MG63 (cell line): ENCODE data around the gene IGDCC3. TPM values are rescaled to one million over a fixed set of nuclear protein-coding genes. Genes with fewer than 3 reads are reported as not detected.
"Not testable (repeated sequence)": the region's sequence is repeated elsewhere in the genome, so short reads cannot be mapped to it uniquely, and the experiment has no call there.

Experiments
- DNase-seq: peaks from one replicate; pipeline ENCODE4 v3.0.0-alpha.2; 2020
- H3K27me3 ChIP-seq: fragments of 250-450 bp; sonication (Bioruptor Pico); 2 replicates; pipeline ENCODE4 v1.5.1; 2020; ENCODE audit warnings: mild to moderate bottlenecking, moderate library complexity
- H3K36me3 ChIP-seq: fragments of 250-450 bp; sonication (Bioruptor Pico); 2 replicates; pipeline ENCODE4 v1.5.1; 2020; ENCODE audit warnings: mild to moderate bottlenecking, moderate library complexity
- H3K4me3 ChIP-seq: fragments of 250-450 bp; sonication (Bioruptor Pico); 2 replicates; pipeline ENCODE4 v1.5.1; 2020; ENCODE audit warnings: mild to moderate bottlenecking, moderate library complexity
- H3K9me3 ChIP-seq: fragments of 250-450 bp; sonication (Bioruptor Pico); 2 replicates; pipeline ENCODE4 v1.5.1; 2020; ENCODE audit warnings: mild to moderate bottlenecking, moderate library complexity
- total RNA-seq: library from RNA; depleted of rRNA; stranded (reverse); fragments of >200 nt; shearing (Covaris generic); gene quantifications from 2 replicates; pipeline ENCODE4 v1.2.3, GENCODE V29; 2014; ENCODE audit warnings: low replicate concordance

The IGDCC3 gene
- total RNA-seq, 1 experiment from 2014 or later = not detected

DNA sequence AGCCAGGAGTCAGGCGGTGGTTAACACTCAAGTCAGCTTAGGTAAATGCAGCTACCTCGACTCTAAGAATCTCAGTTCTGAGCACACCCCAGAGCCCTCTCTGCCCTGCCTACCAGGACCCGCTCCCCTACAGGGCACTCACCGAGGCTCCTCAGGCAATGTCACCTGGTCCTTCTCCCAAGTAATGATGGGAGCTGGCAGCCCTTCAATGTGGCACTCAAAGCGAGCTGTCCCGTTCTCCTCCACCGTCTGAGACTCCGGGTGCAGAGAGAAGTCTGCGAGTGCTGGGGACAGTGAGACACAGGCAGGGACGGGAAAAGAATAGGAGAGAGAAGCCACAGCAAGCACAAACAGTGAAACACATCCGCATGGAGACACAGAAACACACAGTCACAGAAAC lies 32.2 kb upstream of the IGDCC3 start:
- no peak for DNase-seq
- H3K9me3 ChIP-seq = no peaks in the 10 kb centered on the region
- no peaks in the 10 kb centered on the region for H3K27me3 ChIP-seq
- no peaks in the 10 kb centered on the region for H3K36me3 ChIP-seq
- no peak overlapping the region for H3K4me3 ChIP-seq

DNA sequence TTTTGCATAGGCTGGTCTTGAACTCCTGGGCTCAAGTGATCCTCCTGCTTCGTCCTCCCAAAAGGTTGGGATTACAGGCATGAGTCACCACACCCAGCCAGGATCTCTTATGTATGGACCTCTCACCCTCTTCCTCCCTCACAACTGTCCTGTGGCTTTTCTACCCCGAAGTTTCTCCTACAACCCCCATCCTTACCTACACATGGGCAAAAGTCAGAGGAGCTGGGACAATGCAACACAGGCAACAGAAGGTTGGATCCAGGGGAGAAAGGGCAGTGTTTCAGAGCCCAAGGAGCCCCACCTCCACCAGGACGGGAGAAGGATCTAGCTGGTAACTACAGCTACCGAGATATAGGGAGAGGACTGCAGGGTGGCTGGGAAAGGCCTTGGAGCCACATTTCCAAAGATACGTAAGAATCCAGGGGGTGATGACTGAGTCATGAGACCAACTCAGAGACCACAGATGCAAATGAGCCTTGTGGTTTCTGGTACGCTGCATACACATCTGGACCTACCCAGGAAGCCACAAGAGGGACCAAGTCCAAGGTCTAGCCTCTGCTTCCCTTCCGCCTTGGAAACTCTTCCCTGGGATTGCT lies 31.3 kb upstream of the IGDCC3 start:
- peak; percentile 62 for DNase-seq
- no peak overlapping the region for H3K4me3 ChIP-seq
- H3K27me3 ChIP-seq = no peaks in the 10 kb centered on the region

DNA sequence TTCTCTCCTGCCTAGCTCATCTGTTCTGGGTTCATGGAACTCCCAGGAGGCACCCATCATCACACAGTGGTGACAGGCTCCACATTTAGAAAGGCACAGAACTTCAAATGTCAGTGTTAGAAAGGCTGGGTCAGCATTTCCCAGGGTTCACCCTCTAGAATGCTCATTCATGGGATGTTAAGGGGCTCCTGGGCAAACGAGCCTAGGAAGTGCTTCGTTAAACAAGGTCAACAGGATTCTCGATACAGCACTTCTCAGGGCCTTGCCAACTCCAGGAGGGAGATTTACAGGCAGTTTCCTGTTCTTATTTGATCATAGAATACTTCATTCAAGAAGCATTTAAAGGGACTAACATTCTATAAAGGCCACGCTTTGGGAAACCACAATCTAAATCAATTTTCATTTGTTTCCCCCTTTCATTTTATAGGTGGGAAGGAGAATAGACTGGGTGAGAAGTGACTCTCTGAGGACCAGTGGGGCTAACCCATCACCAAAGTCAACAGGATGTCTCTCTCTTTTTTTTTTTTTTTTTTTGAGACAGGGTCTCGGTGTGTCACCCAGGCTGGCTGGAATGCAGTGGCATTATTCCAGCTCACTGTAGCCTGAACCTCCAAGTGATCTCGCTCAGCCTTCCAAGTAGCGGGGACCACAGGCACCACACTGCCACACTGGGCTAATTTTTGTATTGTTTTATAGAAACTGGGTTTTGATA lies 30.7 kb upstream of the IGDCC3 start:
- Histone ChIP-seq H3K36me3 (no peaks in the 10 kb centered on the region), H3K4me3 (no peak overlapping the region), H3K9me3 (no peaks in the 10 kb centered on the region), H3K27me3 (no peaks in the 10 kb centered on the region)
- no peak for DNase-seq

More for the DNA sequence above, 31.3 kb upstream of the IGDCC3 start:
- Histone ChIP-seq H3K36me3 (no peaks in the 10 kb centered on the region), H3K9me3 (no peaks in the 10 kb centered on the region)

DNA sequence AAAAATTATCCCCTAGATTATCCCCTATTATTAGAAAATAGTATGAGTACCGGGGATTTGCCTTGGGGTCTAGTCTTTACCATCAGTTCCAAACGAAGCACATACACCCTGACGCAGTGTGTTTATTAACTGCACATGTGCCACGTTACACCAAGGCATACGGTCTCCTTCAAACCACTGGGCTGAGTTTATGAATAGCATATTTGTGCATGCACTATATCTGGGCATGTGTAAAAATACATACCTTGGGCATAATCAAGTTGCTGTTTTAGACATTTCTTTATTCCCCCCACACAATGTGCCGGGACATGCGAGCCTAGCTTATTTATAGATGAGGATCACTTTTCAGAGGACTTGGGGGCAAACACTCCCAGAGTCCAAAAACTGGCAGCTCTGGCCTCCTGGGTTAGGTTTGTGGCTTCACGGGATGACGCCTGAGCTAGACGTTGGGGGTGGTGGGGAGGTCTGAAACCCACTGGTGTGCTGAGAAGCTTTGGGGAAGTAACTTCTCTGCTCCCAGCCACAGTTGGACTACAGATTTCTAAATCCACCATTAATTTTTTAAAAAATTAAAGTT lies 28.7 kb upstream of the IGDCC3 start:
- Histone ChIP-seq H3K27me3 (no peaks in the 10 kb centered on the region), H3K9me3 (no peaks in the 10 kb centered on the region), H3K36me3 (no peaks in the 10 kb centered on the region), H3K4me3 (no peak overlapping the region)
- no peak for DNase-seq

DNA sequence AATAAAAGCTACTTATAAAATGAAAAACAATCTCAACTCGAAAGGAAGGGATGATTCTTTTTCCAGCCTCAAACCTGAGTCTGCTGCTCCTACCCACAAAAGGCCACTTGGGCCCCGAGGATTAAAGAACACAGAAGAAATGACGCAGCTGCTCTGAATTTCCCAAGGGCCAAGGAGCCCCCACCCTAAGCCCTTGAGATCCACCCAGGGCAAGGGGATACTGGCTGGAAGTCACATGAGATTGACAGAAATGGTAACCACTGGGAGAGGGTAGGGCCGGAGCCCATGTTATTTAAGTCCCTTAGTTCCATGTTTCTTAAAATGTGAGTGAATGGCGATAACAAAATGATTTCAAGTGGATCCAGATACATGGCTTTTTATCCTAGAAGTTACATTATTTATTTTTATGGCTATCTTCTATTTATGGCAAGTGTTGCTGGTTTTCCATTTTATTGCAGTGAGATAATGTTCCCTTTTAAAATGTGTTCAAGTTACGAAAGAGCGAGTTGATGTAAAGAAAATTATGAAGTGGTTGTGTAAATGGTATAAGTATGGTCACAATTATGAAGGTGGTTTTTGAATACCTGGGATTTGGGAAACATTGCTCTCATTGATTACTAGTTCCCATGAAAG lies 28.1 kb upstream of the IGDCC3 start:
- no peak for DNase-seq
- no peaks in the 10 kb centered on the region for H3K27me3 ChIP-seq
- H3K36me3 ChIP-seq = no peaks in the 10 kb centered on the region
- no peak overlapping the region for H3K4me3 ChIP-seq
- H3K9me3 ChIP-seq = no peaks in the 10 kb centered on the region

DNA sequence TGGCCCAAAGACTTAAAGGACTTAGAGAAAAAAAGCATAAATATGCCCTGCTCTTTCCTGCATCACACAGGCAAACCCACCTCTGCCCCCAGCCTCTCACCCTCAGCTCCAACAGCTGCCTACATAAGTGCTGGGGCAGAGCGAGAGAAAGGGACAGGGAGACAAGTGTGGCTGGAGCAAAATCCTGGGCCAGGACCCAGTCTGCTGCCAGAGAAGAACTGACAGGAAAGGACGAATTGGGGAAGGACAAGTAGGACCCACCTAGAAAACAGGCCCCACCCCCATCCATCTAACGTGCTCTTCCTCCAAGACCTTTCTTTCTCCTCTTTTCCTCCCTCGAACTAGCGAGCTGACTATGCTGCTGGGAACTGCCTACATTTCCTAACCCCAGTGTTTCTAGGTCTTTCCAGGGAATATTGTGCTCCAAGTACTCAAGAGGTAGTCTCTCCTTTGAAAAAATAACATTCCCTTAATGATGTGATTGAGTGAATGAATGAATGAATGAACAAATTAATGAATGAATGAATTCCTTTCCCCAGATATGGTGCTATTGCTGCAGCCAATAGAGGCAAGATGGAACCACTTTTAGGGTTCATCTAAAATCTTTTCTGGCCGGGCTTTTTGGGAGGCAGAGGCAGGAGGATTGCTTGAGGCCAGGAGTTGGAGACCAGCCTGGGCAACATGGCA lies 26.5 kb upstream of the IGDCC3 start:
- no peak for DNase-seq
- no peaks in the 10 kb centered on the region for H3K27me3 ChIP-seq
- no peak overlapping the region for H3K4me3 ChIP-seq

DNA sequence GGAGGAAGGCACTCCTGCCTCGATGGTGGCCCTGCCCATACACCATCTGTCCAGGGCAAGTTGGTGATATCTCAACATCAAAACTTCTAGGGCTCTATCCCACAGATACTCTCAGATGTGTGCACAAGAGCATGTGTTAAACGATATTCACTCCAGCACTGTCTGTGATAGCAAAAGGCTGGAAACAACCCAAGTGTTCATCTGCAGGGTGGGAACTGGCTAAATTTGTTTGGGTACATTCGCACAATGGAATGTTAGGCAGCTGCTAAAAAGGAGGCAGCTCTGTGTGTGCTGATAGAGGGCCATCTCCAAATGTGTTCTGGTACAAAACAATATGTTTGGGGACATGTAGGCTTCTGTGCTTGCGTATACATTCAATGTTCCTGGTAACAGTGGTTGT lies 25.2 kb upstream of the IGDCC3 start:
- Histone ChIP-seq H3K9me3 (no peaks in the 10 kb centered on the region), H3K27me3 (no peaks in the 10 kb centered on the region), H3K4me3 (no peak overlapping the region), H3K36me3 (no peaks in the 10 kb centered on the region)
- DNase-seq = no peak

More for the DNA sequence above, 26.5 kb upstream of the IGDCC3 start:
- Histone ChIP-seq H3K36me3 (no peaks in the 10 kb centered on the region), H3K9me3 (no peaks in the 10 kb centered on the region)

DNA sequence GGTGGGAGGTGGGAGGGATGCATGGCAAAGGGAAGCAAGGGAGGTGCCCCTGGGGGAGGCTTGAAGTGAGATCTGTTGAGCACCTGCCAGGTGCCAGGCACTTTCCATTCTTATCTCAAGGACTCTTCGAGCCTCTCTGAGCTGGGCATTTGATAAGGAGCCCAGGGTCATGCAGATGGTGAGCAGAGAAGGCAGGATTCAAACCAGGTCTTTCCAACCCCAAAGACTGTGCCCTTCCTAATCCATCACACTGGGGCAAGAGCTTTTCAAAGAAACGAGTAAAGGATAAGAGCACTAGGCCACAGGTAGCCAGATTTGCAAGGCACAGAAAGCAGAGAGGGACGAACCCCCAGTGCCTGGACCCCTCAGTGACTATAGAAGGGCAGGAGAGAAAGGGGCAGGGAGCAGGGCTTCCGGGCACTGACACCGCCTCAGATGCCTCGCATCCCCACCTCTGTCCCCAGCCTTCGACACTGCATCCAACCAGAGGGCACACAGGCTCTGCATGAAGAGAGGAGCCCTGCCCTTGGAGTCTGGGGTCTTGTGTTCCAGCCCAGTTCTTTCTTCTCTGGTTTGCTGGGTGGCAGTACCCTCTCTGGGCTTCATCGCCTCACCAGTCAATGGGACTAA lies 23.9 kb upstream of the IGDCC3 start:
- Histone ChIP-seq H3K9me3 (no peaks in the 10 kb centered on the region), H3K36me3 (no peaks in the 10 kb centered on the region), H3K4me3 (no peak overlapping the region), H3K27me3 (no peaks in the 10 kb centered on the region)
- DNase-seq = no peak

DNA sequence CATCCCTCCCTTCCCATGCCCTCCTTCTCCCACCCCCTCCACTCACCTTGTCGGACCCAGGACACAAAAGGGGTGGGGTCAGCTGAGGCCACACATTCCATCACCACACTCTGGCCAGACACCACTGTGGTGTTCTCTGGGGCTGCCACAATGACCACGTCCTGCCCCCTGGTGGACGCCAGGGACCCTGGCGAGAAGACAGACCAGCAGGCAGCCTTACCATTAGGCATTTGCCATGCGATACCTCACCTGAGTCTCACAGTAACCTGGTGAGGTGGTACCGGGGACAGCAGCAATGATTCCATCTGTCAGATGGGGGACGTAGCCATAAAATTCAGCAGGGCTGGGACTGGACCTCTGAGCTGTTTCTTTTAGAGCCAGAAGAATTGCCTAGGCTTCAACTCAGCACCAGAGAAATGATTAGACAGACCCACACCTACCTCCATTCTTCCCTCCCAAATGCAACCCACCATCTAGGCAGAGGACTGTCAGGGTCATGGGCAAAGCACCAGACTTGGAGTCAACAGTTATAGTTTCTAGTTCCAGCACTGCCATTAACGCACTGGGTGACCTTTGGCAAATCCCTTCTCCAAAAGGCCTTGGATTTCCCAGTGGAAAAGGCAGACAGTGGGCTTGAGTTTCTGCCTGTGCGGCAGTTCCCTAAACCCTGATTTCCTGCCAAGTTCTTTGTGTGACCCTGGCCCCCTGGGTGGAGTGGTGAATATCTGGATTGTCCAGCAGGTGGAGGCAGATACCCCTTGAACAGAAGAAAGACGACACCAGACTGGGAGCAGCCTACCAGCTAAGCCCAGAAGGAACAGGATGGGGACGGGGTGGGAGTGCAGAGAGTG lies 23.2 kb upstream of the IGDCC3 start:
- Histone ChIP-seq H3K36me3 (no peaks in the 10 kb centered on the region), H3K27me3 (no peaks in the 10 kb centered on the region), H3K4me3 (no peak overlapping the region), H3K9me3 (no peaks in the 10 kb centered on the region)
- DNase-seq = peak; percentile 72

DNA sequence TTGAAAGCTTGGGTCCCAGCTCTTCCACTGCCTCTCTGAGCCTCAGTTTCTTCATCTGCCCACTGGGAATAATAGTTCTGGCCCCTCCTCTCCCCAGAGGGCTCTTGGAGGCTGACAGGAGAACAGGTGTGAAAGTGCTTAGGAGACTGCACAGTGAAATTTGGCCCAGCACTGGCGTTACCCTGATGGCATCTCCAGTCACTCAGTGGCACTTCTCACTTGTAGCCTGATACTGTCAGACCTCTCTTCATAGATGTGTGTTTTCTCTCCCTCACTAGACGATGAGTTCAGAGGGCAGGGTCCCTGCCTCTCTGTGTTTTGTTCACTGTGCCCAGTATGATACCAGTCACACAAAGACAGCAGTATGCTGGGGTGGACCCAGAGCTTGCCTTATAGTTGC lies 22.2 kb upstream of the IGDCC3 start:
- DNase-seq = no peak

DNA sequence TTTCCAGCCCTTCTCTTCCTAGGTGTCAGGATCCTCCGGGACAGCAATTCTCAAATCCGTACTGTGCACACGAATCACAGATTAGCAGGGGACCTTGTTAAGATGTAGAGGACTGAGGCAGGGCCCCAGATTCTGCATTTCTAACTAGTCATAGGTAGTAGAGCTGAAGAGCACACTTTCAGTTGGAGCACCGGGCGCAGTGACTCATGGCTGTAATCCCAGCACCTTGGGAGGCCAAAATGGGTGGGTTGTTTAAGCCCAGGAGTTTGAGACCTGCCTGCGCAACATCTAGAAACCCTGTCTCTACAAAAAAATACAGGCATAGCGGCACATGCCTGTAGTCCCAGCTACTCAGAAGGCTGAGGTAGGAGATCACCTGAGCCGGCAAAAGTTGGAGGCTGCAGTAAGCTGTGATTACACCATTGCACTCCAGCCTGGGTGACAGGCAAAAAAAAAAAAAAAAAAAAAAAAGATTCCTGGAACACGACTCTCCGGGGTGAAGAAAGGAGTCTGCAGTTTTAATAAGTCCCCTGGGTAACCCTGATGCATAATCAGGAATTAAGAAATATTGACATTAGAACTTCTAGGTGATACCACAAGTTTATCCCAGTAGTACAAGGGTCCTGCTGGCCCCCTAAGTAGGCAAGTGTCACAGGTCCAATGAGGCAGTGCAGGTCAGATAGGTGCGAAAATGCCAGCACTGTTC lies 21.4 kb upstream of the IGDCC3 start:
- DNase-seq = no peak
- Histone ChIP-seq H3K27me3 (no peaks in the 10 kb centered on the region), H3K9me3 (no peaks in the 10 kb centered on the region), H3K36me3 (no peaks in the 10 kb centered on the region), H3K4me3 (no peak overlapping the region)

More for the DNA sequence above, 22.2 kb upstream of the IGDCC3 start:
- no peak overlapping the region for H3K4me3 ChIP-seq
- H3K9me3 ChIP-seq = no peaks in the 10 kb centered on the region
- H3K27me3 ChIP-seq = no peaks in the 10 kb centered on the region
- H3K36me3 ChIP-seq = no peaks in the 10 kb centered on the region

DNA sequence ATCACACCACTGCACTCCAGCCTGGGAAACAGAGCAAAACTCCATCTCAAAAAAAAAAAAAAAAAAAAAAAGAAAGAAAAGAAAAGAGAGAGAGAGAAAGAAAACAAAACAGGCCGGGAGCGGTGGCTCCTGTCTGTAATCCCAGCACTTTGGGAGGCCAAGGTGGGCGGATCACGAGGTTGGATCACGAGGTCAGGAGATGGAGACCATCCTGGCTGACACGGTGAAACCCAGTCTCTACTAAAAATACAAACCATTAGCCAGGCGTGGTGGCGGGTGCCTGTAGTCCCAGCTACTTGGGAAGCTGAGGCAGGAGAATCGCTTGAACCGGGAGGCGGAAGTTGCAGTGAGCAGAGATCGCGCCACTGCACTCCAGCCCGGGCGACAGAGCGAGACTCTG lies 20.7 kb upstream of the IGDCC3 start:
- H3K4me3 ChIP-seq, H3K36me3 ChIP-seq, H3K27me3 ChIP-seq, DNase-seq, H3K9me3 ChIP-seq: not testable (repeated sequence)

DNA sequence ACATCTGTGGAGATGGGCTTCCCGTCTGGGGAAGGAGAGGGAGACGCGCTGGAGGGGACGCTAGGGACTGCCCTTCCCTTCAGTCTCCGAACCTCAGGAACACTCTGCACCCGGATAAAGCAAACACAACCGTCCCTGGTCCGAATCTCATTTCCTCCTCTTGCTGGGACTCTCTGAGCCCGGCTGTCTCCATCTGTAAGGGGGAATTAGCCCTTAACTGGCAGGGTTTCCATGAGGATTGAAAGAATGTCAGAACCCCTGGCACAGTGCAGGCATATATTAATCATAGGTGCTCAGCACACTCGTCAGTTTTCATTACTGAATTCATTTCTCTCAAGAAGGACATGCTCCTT lies 19.1 kb upstream of the IGDCC3 start:
- no peaks in the 10 kb centered on the region for H3K9me3 ChIP-seq
- H3K27me3 ChIP-seq = no peaks in the 10 kb centered on the region
- no peak for DNase-seq
- H3K4me3 ChIP-seq = no peak overlapping the region
- H3K36me3 ChIP-seq = no peaks in the 10 kb centered on the region

DNA sequence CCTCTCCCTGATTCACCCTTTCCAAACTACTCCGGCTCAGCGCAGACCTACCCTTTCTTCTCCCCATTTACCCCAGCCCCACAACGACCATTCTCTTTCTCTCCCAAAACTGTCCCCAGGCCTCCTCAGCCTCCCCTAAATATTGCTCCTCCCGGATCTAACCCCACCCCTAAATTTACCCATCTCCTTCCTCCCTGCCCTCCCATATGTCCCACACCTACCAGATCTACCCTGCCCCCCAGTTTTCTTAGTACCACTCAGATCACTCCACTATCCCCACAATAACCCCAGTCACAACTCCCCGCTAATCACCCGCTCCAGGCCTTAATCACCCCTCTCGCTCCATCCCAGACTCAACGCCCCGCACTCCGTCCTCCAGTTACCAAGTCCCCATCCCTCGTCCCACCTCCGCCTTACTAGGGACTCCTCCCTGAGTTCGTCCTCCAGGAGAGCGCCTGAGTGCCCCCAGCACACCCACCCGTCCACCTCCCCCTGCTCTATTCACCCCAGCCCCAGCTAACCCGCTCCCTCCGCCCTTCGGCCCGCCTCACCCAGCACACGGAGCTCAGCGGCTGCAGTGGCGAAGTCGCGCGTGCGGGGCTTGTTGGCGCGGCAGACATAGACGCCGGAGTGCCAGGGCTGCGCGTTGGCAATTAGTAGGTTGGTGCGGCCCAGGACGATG lies 18.6 kb upstream of the IGDCC3 start:
- no peak for DNase-seq
- Histone ChIP-seq H3K27me3 (no peaks in the 10 kb centered on the region), H3K36me3 (no peaks in the 10 kb centered on the region), H3K9me3 (no peaks in the 10 kb centered on the region), H3K4me3 (no peak overlapping the region)

DNA sequence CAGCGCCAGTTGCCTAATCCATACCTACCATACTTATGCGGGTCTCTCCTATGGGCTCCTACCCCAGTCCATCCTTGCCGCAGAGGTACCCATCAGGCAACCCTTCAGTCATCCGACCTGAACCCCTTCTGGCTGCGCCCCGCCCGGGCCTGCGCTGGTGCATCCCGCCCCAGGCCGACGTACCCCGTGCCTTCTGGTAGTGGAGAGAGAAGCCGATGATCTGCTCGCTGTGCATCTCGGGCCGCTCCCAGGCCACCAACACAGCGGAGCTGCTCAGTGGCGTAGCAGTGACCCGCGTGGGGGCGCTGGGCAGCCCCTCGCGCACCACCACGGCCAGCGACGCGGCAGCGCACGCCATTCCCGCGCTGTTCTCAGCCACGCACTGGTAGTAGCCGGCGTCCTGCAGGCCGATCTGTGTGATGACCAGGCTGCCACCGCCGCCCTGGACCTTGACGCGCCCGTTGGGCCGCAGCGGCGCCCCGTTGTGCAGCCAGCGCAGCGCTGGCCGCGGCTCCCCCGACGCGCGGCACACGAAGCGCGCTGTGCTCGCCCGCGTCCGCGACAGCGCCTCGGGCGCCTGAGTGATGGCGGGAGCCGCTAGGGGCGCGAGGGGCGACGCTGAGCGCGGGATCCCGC lies 17.9 kb upstream of the IGDCC3 start:
- no peaks in the 10 kb centered on the region for H3K36me3 ChIP-seq
- no peak for DNase-seq
- H3K4me3 ChIP-seq = no peak overlapping the region
- H3K27me3 ChIP-seq = no peaks in the 10 kb centered on the region
- no peaks in the 10 kb centered on the region for H3K9me3 ChIP-seq
